Endothelial cell (in vitro differentiated cells): ENCODE measurements around the gene EEA1. TPM values are rescaled to one million over a fixed set of nuclear protein-coding genes. Genes with fewer than 3 reads are reported as not detected.

ENCODE experiments used
- DNase-seq: peaks from one replicate; pipeline ENCODE4 v3.0.0; 2021; ENCODE audit warnings: low spot score
- H3K27ac Mint-ChIP-seq: one replicate; pipeline ENCODE4 v1.8.0; 2021; ENCODE audit warnings: mixed read lengths, inconsistent platforms; ENCODE audit not compliant: unreplicated experiment
- H3K27me3 Mint-ChIP-seq: one replicate; pipeline ENCODE4 v1.8.0; 2021; ENCODE audit warnings: mild to moderate bottlenecking, moderate library complexity, mixed read lengths, inconsistent platforms; ENCODE audit not compliant: unreplicated experiment
- H3K36me3 Mint-ChIP-seq: one replicate; pipeline ENCODE4 v1.8.0; 2021; ENCODE audit warnings: mild to moderate bottlenecking, low read depth, mixed read lengths, inconsistent platforms; ENCODE audit not compliant: unreplicated experiment
- H3K4me1 Mint-ChIP-seq: one replicate; pipeline ENCODE4 v1.8.0; 2021; ENCODE audit warnings: mild to moderate bottlenecking, mixed read lengths, inconsistent platforms; ENCODE audit not compliant: unreplicated experiment
- H3K4me3 Mint-ChIP-seq: one replicate; pipeline ENCODE4 v1.8.0; 2021; ENCODE audit warnings: mild to moderate bottlenecking, mixed read lengths, inconsistent platforms; ENCODE audit not compliant: unreplicated experiment
- H3K9me3 Mint-ChIP-seq: one replicate; pipeline ENCODE4 v1.8.0; 2021; ENCODE audit warnings: mixed read lengths, inconsistent platforms; ENCODE audit not compliant: unreplicated experiment
- total RNA-seq: library from RNA; stranded (reverse); fragmentation: NEBNext Ultra II Directional; extraction: Animal tissue kit (Norgen Biotek cat#: 25700); gene quantifications from one replicate; pipeline ENCODE4 v1.2.1, GENCODE V29; 2021; ENCODE audit not compliant: unreplicated experiment
- TF ChIP-seq, protein P1 (sequence below): fragments of 200-600 bp; sonication (generic); IDR thresholded peaks from one replicate; pipeline ENCODE4 v1.5.0; 2021; ENCODE audit warnings: antibody characterized with exemption; ENCODE audit not compliant: unreplicated experiment

Gene EEA1
- total RNA-seq, 1 donor from 2014 or later: 14.1 TPM

DNA sequence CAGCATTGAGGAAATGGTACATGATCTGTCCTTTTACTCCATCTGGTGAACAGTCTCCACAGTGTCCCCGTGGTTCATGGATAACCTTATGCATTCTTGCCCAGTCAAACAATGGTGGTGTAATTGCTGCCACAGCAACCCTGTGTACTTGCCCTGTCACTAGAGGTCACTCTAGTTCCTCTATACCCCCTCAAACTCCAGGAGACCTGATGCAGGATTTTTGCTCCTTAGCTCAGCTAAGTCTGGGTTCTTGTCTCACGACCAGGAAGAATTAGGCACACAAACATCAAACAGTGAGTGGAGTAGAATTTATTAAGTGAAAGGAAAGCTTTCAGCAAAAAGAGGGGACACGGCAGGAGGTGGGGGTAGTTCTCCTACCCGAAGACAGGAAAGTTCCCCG lies 24.7 kb upstream of the EEA1 start:
- DNase-seq: no peak
- peaks cover 9% of the 10 kb centered on the region for H3K36me3 Mint-ChIP-seq
- TF ChIP-seq, protein P1, sequence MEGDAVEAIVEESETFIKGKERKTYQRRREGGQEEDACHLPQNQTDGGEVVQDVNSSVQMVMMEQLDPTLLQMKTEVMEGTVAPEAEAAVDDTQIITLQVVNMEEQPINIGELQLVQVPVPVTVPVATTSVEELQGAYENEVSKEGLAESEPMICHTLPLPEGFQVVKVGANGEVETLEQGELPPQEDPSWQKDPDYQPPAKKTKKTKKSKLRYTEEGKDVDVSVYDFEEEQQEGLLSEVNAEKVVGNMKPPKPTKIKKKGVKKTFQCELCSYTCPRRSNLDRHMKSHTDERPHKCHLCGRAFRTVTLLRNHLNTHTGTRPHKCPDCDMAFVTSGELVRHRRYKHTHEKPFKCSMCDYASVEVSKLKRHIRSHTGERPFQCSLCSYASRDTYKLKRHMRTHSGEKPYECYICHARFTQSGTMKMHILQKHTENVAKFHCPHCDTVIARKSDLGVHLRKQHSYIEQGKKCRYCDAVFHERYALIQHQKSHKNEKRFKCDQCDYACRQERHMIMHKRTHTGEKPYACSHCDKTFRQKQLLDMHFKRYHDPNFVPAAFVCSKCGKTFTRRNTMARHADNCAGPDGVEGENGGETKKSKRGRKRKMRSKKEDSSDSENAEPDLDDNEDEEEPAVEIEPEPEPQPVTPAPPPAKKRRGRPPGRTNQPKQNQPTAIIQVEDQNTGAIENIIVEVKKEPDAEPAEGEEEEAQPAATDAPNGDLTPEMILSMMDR: no peak
- H3K27ac Mint-ChIP-seq: no peak overlapping the region
- H3K4me1 Mint-ChIP-seq: no peaks in the 10 kb centered on the region
- peaks cover 5% of the 10 kb centered on the region for H3K9me3 Mint-ChIP-seq
- H3K27me3 Mint-ChIP-seq: peaks cover 1% of the 10 kb centered on the region
- H3K4me3 Mint-ChIP-seq: no peak overlapping the region

GRCh38 chr12:92952394-92952793 lies 23.3 kb upstream of the EEA1 start:
- TF ChIP-seq, protein P1: no peak
- DNase-seq: no peak
- Mint-ChIP-seq H3K4me1 (no peaks in the 10 kb centered on the region), H3K27me3 (no peaks in the 10 kb centered on the region), H3K27ac (no peak overlapping the region), H3K36me3 (peaks cover 9% of the 10 kb centered on the region), H3K9me3 (peaks cover 5% of the 10 kb centered on the region), H3K4me3 (no peak overlapping the region)

GRCh38 chr12:92951006-92951405 lies 21.9 kb upstream of the EEA1 start:
- Mint-ChIP-seq H3K4me3 (no peak overlapping the region), H3K4me1 (no peaks in the 10 kb centered on the region), H3K27me3 (no peaks in the 10 kb centered on the region), H3K9me3 (peaks cover 5% of the 10 kb centered on the region), H3K36me3 (peaks cover 9% of the 10 kb centered on the region), H3K27ac (no peak overlapping the region)
- DNase-seq: no peak
- TF ChIP-seq, protein P1: no peak

GRCh38 chr12:92950011-92950410 lies 20.9 kb upstream of the EEA1 start:
- Mint-ChIP-seq H3K36me3 (peaks cover 9% of the 10 kb centered on the region), H3K27ac (no peak overlapping the region), H3K4me3 (no peak overlapping the region), H3K9me3 (peaks cover 5% of the 10 kb centered on the region), H3K4me1 (no peaks in the 10 kb centered on the region), H3K27me3 (no peaks in the 10 kb centered on the region)
- DNase-seq: no peak
- TF ChIP-seq, protein P1: no peak

GRCh38 chr12:92949466-92949865 lies 20.4 kb upstream of the EEA1 start:
- Mint-ChIP-seq H3K36me3 (peaks cover 7% of the 10 kb centered on the region), H3K4me1 (no peaks in the 10 kb centered on the region), H3K4me3 (no peak overlapping the region), H3K9me3 (peaks cover 2% of the 10 kb centered on the region), H3K27ac (no peak overlapping the region), H3K27me3 (no peaks in the 10 kb centered on the region)
- TF ChIP-seq, protein P1: no peak
- DNase-seq: no peak
